Activated CD8-positive, alpha-beta T cell treated with anti-CD3 and anti-CD28 coated beads, Interleukin-2, amount 10 ng/mL, durations not matched to agents 7 days and 5 days (primary cell): ENCODE results near the gene PEAK1. TPM values are rescaled to one million over a fixed set of nuclear protein-coding genes. Genes with fewer than 3 reads are reported as not detected.
"Not testable (repeated sequence)": the region's sequence is repeated elsewhere in the genome, so short reads cannot be mapped to it uniquely, and the experiment has no call there.

Experiments used
- ATAC-seq: fragments of 150-1000 bp; cut with Tn5 transposase; one replicate; pipeline ENCODE4 v1.10.0; 2021; ENCODE audit warnings: moderate library complexity
- CTCF ChIA-PET: fragments of 350-600 bp; sonication (Branson Sonifier 250); formaldehyde crosslinking; loops from one replicate; lab custom pipeline; 2021; ENCODE audit warnings: antibody characterized with exemption; lab: Charles Lee
- POLR2A ChIA-PET: fragments of 350-600 bp; sonication (Branson Sonifier 250); formaldehyde crosslinking; loops from one replicate; lab custom pipeline; 2021; ENCODE audit warnings: antibody characterized with exemption; lab: Charles Lee
- DNase-seq: peaks from one replicate; pipeline ENCODE4 v3.0.0-alpha.2; 2020
- H3K27ac Mint-ChIP-seq: one replicate; pipeline ENCODE4 v1.8.0; 2021; ENCODE audit warnings: mild to moderate bottlenecking, mixed read lengths
- H3K27me3 Mint-ChIP-seq: one replicate; pipeline ENCODE4 v1.8.0; 2021; ENCODE audit warnings: low read depth, mixed read lengths
- H3K36me3 Mint-ChIP-seq: one replicate; pipeline ENCODE4 v1.8.0; 2021; ENCODE audit warnings: low read depth, mixed read lengths
- H3K4me1 Mint-ChIP-seq: one replicate; pipeline ENCODE4 v1.8.0; 2021; ENCODE audit warnings: low read depth, mixed read lengths
- H3K4me3 Mint-ChIP-seq: one replicate; pipeline ENCODE4 v1.8.0; 2021; ENCODE audit warnings: mild to moderate bottlenecking, mixed read lengths
- H3K9me3 Mint-ChIP-seq: one replicate; pipeline ENCODE4 v1.8.0; 2022; ENCODE audit warnings: mixed read lengths; ENCODE audit not compliant: insufficient read depth
- total RNA-seq, 2 experiments: library from RNA; stranded (reverse); gene quantifications; one replicate each; pipeline ENCODE4 v1.2.3, GENCODE V29; 2021

PEAK1 gene
- total RNA-seq, 2 experiments from 2014 or later = 30.4 to 30.7 TPM

DNA sequence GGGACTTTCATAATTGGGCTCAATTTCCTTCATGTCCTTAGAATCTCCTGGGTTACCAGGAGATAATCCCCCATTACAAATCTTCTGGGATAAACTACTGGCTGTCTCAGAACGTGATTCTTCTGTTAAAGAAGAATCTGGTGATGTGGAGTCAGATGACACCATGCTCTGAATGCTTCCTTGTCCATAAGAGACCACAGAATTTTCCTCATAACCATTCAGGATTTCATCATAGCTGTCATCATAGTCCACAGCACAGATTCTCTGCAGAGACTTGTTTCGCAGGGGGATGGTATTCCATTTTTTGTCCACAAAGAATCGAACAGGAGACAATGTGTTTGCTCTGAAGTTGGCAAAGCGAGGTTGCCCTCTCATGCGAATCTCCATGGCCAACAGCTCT, 239.1 kb downstream of the PEAK1 start:
- ATAC-seq = no peak
- no peaks in the 10 kb centered on the region for H3K27me3 Mint-ChIP-seq
- H3K9me3 Mint-ChIP-seq = no peaks in the 10 kb centered on the region
- no peak for DNase-seq
- ChIA-PET POLR2A (interaction anchor here (1.7 kb wide), 1 partner anchor 239 kb away, joined by 4 read pairs; the partner anchor contains the start of gene PEAK1), CTCF (interaction anchor here (1.1 to 13.0 kb wide), 9 partner anchors 14 to 362 kb away, joined by 4 to 216 read pairs (median 11); no protein-coding TSS in a partner anchor)
- H3K4me1 Mint-ChIP-seq = peaks cover 58% of the 10 kb centered on the region
- H3K27ac Mint-ChIP-seq = peak overlapping the region; percentile 63
- peak overlapping the region; percentile 23 for H3K4me3 Mint-ChIP-seq
- peaks cover 9% of the 10 kb centered on the region for H3K36me3 Mint-ChIP-seq

GRCh38 chr15:77180270-77180669, 239.6 kb downstream of the PEAK1 start:
- DNase-seq (no peak), ATAC-seq (no peak)
- ChIA-PET CTCF (interaction anchor here (0.9 to 13.0 kb wide), 6 partner anchors 19 to 363 kb away, joined by 3 to 216 read pairs (median 13); no protein-coding TSS in a partner anchor), POLR2A (interaction anchor here (1.7 kb wide), 1 partner anchor 239 kb away, joined by 4 read pairs; the partner anchor contains the start of gene PEAK1)
- H3K36me3 Mint-ChIP-seq = peaks cover 9% of the 10 kb centered on the region
- H3K9me3 Mint-ChIP-seq = no peaks in the 10 kb centered on the region
- peaks cover 55% of the 10 kb centered on the region for H3K4me1 Mint-ChIP-seq
- peak overlapping the region; percentile 60 for H3K4me3 Mint-ChIP-seq
- H3K27me3 Mint-ChIP-seq = no peaks in the 10 kb centered on the region
- peak overlapping the region; percentile 91 for H3K27ac Mint-ChIP-seq

DNA sequence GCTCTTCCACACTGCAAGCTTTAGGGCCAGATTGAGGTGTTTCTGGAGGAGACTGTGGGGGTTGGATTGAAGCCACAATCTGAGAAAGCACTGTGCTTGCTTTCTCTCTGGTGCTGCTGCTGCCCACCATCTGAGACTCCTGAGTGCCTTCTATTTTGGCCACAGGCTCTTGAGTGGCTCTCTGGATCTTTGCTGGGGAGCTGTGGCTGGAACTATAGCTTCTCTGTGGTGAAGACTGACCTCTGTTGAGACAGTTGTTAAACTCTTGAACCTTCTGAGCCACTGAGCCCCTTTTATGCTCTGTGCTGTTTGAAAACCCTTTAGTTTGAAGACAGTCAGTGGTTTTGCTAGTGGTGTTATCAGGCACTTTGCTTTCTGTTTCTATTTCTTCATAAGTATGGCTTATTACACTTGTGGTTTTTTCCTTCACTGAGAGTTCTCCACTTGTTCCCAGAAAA, 240.3 kb downstream of the PEAK1 start:
- DNase-seq (peak; percentile 61), ATAC-seq (peak; percentile 87)
- H3K27ac Mint-ChIP-seq = peak overlapping the region; percentile 91
- peaks cover 49% of the 10 kb centered on the region for H3K4me1 Mint-ChIP-seq
- H3K27me3 Mint-ChIP-seq = no peaks in the 10 kb centered on the region
- H3K9me3 Mint-ChIP-seq = no peaks in the 10 kb centered on the region
- ChIA-PET POLR2A (interaction anchor here (1.0 kb wide), 1 partner anchor 59 kb away, joined by 3 read pairs; no protein-coding TSS in a partner anchor), CTCF (interaction anchor here (0.8 to 13.0 kb wide), 16 partner anchors 8 to 363 kb away, joined by 3 to 216 read pairs (median 5); no protein-coding TSS in a partner anchor)
- peak overlapping the region; percentile 60 for H3K4me3 Mint-ChIP-seq
- peaks cover 9% of the 10 kb centered on the region for H3K36me3 Mint-ChIP-seq

DNA sequence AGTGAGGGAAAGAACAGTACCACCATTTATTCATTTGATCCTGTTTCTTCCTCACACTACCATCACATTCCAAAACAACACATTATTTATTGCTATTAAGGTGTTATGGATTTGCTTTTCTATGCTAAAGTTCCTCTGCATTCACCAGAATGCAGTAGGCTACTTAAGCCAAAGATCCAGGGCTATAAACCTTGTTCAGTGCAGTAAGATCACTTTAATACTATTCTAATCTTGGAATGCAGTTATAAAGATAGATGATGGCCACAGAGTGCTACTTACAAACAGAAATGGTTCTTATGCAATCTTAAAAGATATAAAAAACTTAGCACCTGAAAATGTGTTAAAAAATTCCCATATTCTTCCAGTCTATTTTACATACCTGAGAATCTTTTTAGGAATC, 241.5 kb downstream of the PEAK1 start:
- ChIA-PET POLR2A (interaction anchor here (0.5 to 1.0 kb wide), 3 partner anchors 10 to 272 kb away, joined by 3 to 5 read pairs (median 3); no protein-coding TSS in a partner anchor), CTCF (interaction anchor here (1.1 to 13.0 kb wide), 6 partner anchors 9 to 364 kb away, joined by 4 to 216 read pairs (median 6); no protein-coding TSS in a partner anchor)
- Mint-ChIP-seq H3K4me1 (peaks cover 49% of the 10 kb centered on the region), H3K36me3 (peaks cover 12% of the 10 kb centered on the region), H3K27ac (no peak overlapping the region), H3K4me3 (no peak overlapping the region), H3K9me3 (no peaks in the 10 kb centered on the region), H3K27me3 (no peaks in the 10 kb centered on the region)
- no peak for DNase-seq
- ATAC-seq = no peak

- H3K27me3 Mint-ChIP-seq, DNase-seq, H3K27ac Mint-ChIP-seq, ATAC-seq, POLR2A ChIA-PET, H3K4me3 Mint-ChIP-seq, H3K9me3 Mint-ChIP-seq: not testable (repeated sequence)
- CTCF ChIA-PET = interaction anchor here (1.6 kb wide), 1 partner anchor 202 kb away, joined by 3 read pairs; no protein-coding TSS in a partner anchor
- Mint-ChIP-seq H3K4me1 (peaks cover 32% of the 10 kb centered on the region), H3K36me3 (peaks cover 12% of the 10 kb centered on the region)
Observed at GRCh38 chr15:77176148-77176547, 243.8 kb downstream of the PEAK1 start.

- no peak for DNase-seq
- Mint-ChIP-seq H3K27ac (no peak overlapping the region), H3K4me3 (no peak overlapping the region), H3K9me3 (no peaks in the 10 kb centered on the region), H3K27me3 (no peaks in the 10 kb centered on the region), H3K36me3 (peaks cover 2% of the 10 kb centered on the region), H3K4me1 (peaks cover 12% of the 10 kb centered on the region)
- no peak for ATAC-seq
- ChIA-PET POLR2A (no interaction called here), CTCF (interaction anchor here (1.1 to 1.9 kb wide), 2 partner anchors 13 to 370 kb away, joined by 3 to 5 read pairs; no protein-coding TSS in a partner anchor)
Observed at GRCh38 chr15:77173487-77173886, 246.4 kb downstream of the PEAK1 start.

GRCh38 chr15:77171221-77171967, 248.5 kb downstream of the PEAK1 start:
- Mint-ChIP-seq H3K4me3 (no peak overlapping the region), H3K27ac (no peak overlapping the region), H3K9me3 (no peaks in the 10 kb centered on the region), H3K4me1 (peaks cover 6% of the 10 kb centered on the region), H3K27me3 (no peaks in the 10 kb centered on the region), H3K36me3 (peaks cover 2% of the 10 kb centered on the region)
- ChIA-PET POLR2A (no interaction called here), CTCF (no interaction called here)
- no peak for ATAC-seq
- no peak for DNase-seq

- Mint-ChIP-seq H3K4me1 (peaks cover 15% of the 10 kb centered on the region), H3K36me3 (peaks cover 1% of the 10 kb centered on the region), H3K27ac (no peak overlapping the region), H3K4me3 (no peak overlapping the region), H3K27me3 (no peaks in the 10 kb centered on the region), H3K9me3 (no peaks in the 10 kb centered on the region)
- CTCF ChIA-PET = no interaction called here
- POLR2A ChIA-PET = interaction anchor here (0.6 kb wide), 1 partner anchor 9 kb away, joined by 3 read pairs; no protein-coding TSS in a partner anchor
- DNase-seq = no peak
- ATAC-seq = no peak
Observed at GRCh38 chr15:77168616-77169015, 251.3 kb downstream of the PEAK1 start.

DNA sequence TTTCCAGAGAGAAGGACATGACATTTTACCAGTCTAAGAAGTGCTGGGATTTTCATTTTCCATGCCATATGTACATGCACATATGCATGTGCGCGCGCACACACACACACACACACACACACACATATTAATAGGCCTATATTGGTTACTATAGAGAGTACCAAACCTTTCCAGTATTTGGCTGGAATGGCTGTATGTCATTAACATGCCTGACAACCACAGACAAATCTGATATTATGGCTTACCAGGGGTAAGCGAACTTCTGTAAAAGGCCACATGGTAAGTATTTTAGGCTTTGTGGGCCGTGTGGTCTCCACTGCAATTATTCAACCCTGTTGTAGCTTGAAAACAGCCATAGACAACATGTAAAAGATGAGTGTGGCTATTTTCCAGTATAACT, 251.8 kb downstream of the PEAK1 start:
- Mint-ChIP-seq H3K9me3 (no peaks in the 10 kb centered on the region), H3K4me3 (no peak overlapping the region), H3K36me3 (no peaks in the 10 kb centered on the region), H3K4me1 (peaks cover 20% of the 10 kb centered on the region), H3K27ac (no peak overlapping the region), H3K27me3 (no peaks in the 10 kb centered on the region)
- ChIA-PET CTCF (interaction anchor here (1.4 to 2.0 kb wide), 2 partner anchors 11 to 49 kb away, joined by 4 to 7 read pairs; no protein-coding TSS in a partner anchor), POLR2A (interaction anchor here (0.6 kb wide), 1 partner anchor 10 kb away, joined by 3 read pairs; no protein-coding TSS in a partner anchor)
- ATAC-seq (no peak), DNase-seq (no peak)

DNA sequence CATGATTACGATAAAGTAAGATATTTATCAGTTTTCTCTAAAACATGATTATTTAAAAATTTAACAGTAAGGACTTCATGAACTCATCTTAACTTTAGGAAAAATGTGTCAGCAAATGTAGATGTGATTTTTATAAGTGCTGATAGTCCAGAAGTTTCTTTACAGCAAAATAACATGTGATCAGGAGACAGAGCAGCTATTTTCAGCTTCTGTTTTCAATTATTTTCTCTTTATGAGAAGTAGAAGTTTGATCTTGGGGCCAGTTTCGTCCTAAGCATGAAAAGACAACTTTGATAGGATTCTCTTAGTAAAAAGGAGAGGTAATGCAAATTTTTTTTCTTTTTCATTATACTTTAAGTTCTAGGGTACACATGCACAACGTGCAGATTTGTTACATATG, 252.5 kb downstream of the PEAK1 start:
- Mint-ChIP-seq H3K4me3 (no peak overlapping the region), H3K36me3 (no peaks in the 10 kb centered on the region), H3K9me3 (no peaks in the 10 kb centered on the region), H3K4me1 (peaks cover 27% of the 10 kb centered on the region), H3K27me3 (no peaks in the 10 kb centered on the region), H3K27ac (no peak overlapping the region)
- CTCF ChIA-PET = interaction anchor here (1.4 to 2.0 kb wide), 2 partner anchors 12 to 49 kb away, joined by 4 to 7 read pairs; no protein-coding TSS in a partner anchor
- no peak for DNase-seq
- no peak for ATAC-seq
- POLR2A ChIA-PET = no interaction called here

GRCh38 chr15:77163781-77164384, 256.0 kb downstream of the PEAK1 start:
- no peak overlapping the region for H3K4me3 Mint-ChIP-seq
- no peaks in the 10 kb centered on the region for H3K36me3 Mint-ChIP-seq
- no peaks in the 10 kb centered on the region for H3K9me3 Mint-ChIP-seq
- H3K27me3 Mint-ChIP-seq = no peaks in the 10 kb centered on the region
- ATAC-seq (no peak), DNase-seq (no peak)
- no peak overlapping the region for H3K27ac Mint-ChIP-seq
- H3K4me1 Mint-ChIP-seq = peaks cover 38% of the 10 kb centered on the region
- CTCF ChIA-PET = interaction anchor here (0.7 kb wide), 1 partner anchor 15 kb away, joined by 3 read pairs; no protein-coding TSS in a partner anchor
- POLR2A ChIA-PET = no interaction called here
